SW480 (cell line): ENCODE measurements around the gene CCDC197.
A peak's percentile ranks its signal among the peaks of the same experiment; 100 is the strongest.

Source experiments
- DNase-seq: peaks from one replicate; pipeline ENCODE4 v3.0.0-alpha.2; 2016; ENCODE audit warnings: low spot score

Gene CCDC197

GRCh38 chr14:94043111-94043755, 46.1 kb downstream of the CCDC197 start:
- DNase-seq = no peak

- DNase-seq = no peak
Observed at GRCh38 chr14:94043756-94044475, 46.8 kb downstream of the CCDC197 start.

DNA sequence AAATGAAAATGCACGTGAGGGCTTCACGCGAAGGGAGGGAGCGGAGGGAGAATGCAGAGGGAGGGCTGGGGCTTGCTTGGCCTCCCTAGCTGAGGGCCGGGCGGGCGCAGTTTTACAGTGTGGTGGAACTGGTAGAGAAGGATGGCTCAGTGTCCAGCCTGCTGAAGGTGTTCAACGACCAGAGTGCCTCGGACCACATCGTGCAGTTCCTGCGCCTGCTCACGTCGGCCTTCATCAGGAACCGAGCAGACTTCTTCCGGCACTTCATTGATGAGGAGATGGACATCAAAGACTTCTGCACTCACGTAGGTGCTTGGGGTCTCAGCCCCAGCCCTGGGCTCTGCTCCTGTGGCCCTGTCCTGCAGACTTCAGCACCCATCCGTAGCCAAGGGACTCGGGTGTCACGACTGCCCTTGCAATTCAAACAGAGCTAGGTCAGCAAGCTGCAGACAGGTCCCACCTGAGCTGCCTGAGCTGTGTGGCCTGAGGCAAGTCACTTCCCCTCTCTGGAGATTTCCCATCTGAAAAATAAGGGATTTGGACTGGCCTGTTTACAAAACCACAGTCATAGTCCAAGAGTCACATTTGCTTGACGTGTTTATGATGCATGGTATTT, 47.5 kb downstream of the CCDC197 start:
- DNase-seq = no peak

GRCh38 chr14:94045101-94045500, 48.0 kb downstream of the CCDC197 start:
- DNase-seq = no peak

DNA sequence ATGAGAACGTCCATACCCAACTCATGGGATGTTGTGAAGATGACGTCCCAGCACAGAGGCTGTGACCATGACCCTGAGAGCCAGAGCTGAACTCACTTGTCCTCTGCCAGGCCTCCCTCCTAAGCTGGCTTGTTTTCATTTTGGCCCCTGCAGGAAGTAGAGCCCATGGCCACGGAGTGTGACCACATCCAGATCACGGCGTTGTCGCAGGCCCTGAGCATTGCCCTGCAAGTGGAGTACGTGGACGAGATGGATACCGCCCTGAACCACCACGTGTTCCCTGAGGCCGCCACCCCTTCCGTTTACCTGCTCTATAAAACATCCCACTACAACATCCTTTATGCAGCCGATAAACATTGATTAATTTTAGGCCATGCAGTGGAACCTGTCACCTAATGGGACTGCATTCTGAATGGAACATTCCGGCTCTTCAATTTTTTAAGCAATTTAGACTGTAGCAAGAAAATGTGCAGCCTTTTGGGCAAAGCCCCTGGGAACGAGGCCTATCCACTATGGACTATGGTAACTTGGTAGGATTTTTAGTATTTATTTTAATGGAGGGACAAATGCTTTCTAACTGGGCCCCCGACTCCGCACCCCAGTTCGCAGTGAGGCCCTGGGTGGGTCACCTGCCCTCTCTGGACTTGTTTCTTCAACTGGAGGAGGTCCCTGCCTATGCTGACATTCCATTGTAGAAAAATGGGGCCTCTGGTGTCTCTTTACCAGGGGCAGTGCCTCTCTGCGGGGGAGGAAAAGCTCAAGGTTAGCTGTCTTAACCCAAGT, 48.7 kb downstream of the CCDC197 start:
- DNase-seq = no peak

GRCh38 chr14:94046696-94047250, 49.7 kb downstream of the CCDC197 start:
- DNase-seq = no peak

DNA sequence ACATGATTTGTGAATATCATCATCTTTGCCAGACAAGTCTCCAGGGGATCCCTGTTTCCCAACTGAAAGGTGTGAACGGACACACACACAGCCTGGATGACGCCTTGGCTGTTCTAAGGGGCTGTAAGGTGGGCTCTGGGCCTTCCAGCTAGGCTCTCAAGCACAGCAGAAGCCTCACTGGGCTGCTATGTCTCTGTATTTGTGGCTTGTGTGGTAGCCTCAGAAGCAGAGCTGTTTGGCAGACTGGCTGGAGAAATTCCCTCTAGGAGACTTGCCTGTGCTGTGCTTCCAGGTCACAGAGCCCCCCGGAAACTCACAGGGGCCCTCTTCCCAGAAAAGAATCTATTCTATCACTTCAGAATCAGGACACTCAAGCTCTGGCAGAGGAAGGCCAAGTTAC, 50.5 kb downstream of the CCDC197 start:
- DNase-seq = no peak

DNA sequence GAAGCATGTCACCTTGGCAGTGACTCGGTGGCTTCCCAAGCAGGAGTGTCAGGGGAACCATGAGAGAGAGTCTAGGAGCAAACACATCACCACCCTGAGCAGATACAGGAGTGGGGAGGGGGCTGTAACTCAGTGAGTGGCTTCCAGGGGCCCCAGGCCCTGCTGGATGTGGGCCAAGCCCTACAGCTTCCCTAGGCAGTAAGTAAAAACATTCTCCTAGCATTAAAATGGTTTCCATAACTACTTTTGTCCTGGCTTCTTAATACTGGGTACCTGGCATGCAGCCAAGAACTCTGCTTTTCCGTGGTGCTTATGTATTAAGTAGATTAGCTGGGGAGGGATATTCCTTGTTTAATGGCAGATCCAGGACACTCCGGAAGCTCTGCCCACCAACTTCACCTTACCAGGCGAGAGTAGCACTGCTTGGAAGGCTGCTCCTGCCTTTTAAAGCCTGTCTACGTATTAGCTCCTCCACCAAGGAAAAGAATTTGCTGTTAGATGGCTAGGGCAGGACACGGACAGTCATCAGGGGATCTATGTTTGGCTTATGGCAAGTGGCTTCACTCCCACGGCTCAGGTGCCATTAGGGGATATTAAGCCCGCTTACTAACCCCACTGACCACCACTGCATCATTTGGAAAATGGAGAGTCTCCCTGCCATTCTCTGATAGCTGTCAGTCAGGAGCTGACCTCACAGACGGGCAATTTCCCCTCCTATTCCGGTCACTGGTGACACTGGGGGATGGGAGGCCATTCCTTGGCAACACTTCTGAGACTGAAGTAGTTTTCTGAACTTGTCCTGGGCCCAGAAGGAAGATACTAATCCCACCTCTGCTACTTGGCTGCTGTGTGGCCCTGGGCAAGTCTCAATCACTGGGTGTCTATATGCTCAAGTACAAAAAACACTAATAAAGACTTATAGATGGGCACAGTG, 51.9 kb downstream of the CCDC197 start:
- no peak for DNase-seq

- no peak for DNase-seq
Observed at GRCh38 chr14:94049625-94050023, 52.5 kb downstream of the CCDC197 start.

DNA sequence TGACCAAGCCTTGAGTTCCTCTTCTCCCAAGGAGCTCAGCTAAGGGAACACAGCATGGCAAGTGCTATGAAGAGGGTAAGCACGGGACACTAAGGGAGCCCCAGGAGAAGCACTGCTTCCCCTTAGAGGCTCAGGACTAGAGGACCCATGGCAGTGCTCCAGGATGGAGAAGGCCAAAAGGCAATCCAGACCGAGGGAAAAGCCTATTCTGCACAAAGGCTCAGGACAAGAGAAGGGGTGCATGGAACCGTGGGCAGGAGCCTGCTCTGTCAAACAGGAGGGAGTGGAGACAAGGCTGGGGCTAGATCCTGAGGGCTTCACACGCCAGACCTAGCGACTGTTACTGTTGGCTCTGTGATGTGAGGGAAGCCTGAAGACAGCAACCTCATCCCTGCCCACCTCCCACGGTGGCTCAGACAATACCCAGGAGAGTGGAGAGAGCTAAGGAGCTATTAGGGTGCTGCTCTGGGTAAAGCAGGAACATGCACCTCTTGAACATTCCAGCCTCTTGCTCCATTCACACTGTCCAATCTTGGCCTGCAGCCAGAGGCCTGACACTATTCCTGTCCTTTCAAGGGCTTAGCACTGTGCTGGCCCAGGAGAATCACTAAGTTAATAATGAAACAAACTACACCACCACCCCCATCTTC, 53.3 kb downstream of the CCDC197 start:
- no peak for DNase-seq

DNA sequence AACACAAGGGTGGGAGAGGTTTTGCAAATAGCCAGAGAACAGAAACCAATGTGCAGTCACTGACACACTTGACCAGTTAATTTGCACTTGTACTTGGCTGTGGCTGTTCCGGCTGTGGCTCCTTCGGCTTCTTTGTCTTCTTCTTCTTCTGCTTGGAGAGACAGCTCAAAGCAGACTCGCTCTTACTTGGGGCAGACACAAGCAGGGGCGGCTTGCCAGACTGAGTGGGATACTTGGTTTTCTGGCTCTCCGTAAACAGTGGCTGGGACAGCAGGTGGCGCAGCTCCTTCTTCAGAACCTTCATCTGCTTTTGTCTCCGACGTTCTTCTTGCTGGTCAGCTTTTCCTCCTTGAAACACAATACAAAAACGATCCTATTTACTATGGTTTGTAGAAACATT, 54.0 kb downstream of the CCDC197 start:
- DNase-seq = peak; percentile 25

- no peak for DNase-seq
Observed at GRCh38 chr14:94051779-94052178, 54.7 kb downstream of the CCDC197 start.

DNA sequence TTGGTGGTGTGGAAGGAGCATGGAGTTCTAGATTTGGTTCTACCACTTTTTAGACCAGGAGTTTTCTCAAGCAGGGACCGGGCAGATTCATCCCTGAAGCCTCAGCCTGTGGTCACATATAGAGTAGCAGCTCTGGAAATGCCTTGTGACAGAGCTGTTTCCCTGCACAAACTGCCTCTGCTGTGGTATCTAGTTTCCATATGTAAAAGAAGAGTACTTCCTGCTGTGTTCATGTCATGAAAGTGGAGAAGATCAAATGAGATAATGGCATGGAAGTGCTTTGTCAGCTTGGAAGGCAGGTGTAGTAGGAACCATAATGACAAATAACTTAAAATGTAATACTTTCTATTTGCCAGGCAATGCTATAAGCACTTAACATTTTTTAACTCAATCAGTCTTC, 55.1 kb downstream of the CCDC197 start:
- no peak for DNase-seq

DNA sequence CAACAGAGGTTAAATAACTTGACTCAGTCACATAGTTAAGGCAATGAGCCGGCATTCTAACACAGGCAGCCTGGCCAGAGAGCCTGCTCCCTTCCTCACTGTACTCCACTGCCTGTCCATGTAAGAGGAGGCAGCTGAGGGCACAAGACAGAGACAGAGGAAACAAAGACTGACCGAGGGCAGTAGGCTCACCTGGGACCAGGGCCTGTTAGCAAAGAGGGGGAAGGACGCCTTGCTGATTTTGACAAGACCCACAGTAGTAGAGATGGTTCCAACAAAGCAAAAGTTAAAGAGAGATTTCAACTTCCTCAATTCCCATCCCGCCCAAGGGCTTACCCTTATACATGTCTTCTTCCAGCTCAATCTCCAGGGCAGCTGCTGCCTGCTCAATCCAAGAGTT, 55.6 kb downstream of the CCDC197 start:
- no peak for DNase-seq

GRCh38 chr14:94054401-94054800, 57.3 kb downstream of the CCDC197 start:
- DNase-seq = no peak

DNA sequence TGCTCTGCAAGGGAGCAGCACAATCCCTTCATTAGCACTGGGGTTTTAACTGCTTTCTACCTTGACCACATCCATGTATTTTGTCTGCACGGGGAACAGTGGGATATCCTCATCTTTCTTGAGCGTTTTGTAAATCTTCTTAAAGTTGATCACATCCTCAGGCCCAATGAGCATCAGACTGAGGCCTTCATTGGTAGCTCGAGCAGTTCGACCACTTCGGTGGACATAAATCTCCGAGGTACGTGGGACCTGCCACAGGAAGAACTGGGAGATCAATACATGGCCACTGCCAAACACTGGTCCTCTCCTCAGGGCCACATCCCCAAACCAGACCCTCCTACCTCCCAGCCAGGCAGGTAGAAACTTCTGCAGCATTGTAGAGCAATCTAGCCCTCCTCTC, 57.8 kb downstream of the CCDC197 start:
- DNase-seq = no peak

- no peak for DNase-seq
Observed at GRCh38 chr14:94056579-94057308, 59.6 kb downstream of the CCDC197 start.

DNA sequence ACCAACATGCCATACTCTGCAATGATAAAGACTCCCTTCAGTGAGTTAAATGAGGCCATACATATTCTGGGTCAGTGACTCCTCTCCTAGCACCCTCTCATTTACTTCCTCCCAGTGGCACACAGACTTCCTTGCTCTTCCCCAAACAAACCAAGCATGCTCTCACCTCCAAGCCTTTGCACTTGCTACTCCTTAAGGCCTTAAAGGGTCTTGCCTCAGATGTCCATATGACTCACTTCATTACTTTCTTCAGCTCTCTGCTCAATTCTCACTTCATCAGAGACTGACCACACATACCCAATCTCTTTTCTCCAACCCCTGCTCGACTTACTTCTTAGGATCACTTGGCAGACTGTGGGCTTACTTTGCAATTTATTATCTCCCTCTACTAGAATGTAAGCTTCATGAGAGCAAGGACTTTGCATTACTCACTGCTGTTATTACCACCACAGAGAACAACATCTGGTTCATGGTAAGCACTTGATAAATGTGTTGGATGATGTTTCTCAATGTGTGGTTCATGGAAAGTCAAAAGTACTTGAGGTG, 61.1 kb downstream of the CCDC197 start:
- DNase-seq = no peak
